Small intestine (tissue), 16 donors: ENCODE measurements around the gene GABARAP. TPM values are rescaled to one million over a fixed set of nuclear protein-coding genes. Genes with fewer than 3 reads are reported as not detected.
A peak's percentile ranks its signal among the peaks of the same experiment; 100 is the strongest.

Experiments
- DNase-seq, 2 donors: peaks; one replicate each; pipeline versions ENCODE4 v3.0.0 to v3.0.0-alpha.2; 2013
- FAIRE-seq: peaks from 2 replicates; lab custom pipeline; 2012; peaks lifted over from hg19 to GRCh38; lab: Jason Lieb, UNC
- H3K27ac ChIP-seq, 3 donors: one replicate each; pipeline ENCODE4 v1.5.1; 2013; ENCODE audit warnings: low read length in 2 of 3, mild to moderate bottlenecking in 2 of 3, control low read depth in 1 of 3, inconsistent platforms in 1 of 3, low read depth in 1 of 3, moderate library complexity in 1 of 3
- H3K27me3 ChIP-seq, 3 donors: one replicate each; pipeline ENCODE4 v1.6.1; 2013; ENCODE audit warnings: low read length in 3 of 3, inconsistent platforms in 1 of 3; ENCODE audit not compliant: control insufficient read depth in 3 of 3, insufficient read depth in 3 of 3
- H3K36me3 ChIP-seq, 3 donors: one replicate each; pipeline ENCODE4 v1.6.1; 2013; ENCODE audit warnings: low read length in 3 of 3, inconsistent platforms in 1 of 3, low read depth in 1 of 3, mild to moderate bottlenecking in 1 of 3, moderate library complexity in 1 of 3; ENCODE audit not compliant: control insufficient read depth in 3 of 3, insufficient read depth in 2 of 3
- H3K4me1 ChIP-seq, 3 donors: one replicate each; pipeline ENCODE4 v1.6.1; 2013; ENCODE audit warnings: low read length in 2 of 3, inconsistent platforms in 1 of 3, low read depth in 1 of 3, mild to moderate bottlenecking in 1 of 3, moderate library complexity in 1 of 3; ENCODE audit not compliant: control insufficient read depth in 3 of 3, insufficient read depth in 2 of 3
- H3K4me3 ChIP-seq, 3 donors: one replicate each; pipeline ENCODE4 v1.5.1; 2013; ENCODE audit warnings: low read length in 3 of 3, control low read depth in 1 of 3, inconsistent platforms in 1 of 3, low read depth in 1 of 3, mild to moderate bottlenecking in 1 of 3, moderate library complexity in 1 of 3
- H3K9me3 ChIP-seq, 2 donors: one replicate each; pipeline ENCODE4 v1.6.1; 2013; ENCODE audit warnings: low read depth in 1 of 2, low read length in 1 of 2; ENCODE audit not compliant: control insufficient read depth in 2 of 2, insufficient read depth in 1 of 2
- WGBS, 3 donors: extraction: QIAGEN DNeasy Blood & Tissue Kit; methylation state at CpG; one replicate each; pipeline ENCODE4 v1.1.7; 2013; 5-methylcytosine and 5-hydroxymethylcytosine counted together
- long read RNA-seq, 10 donors: transcript quantifications; one replicate each; lab custom pipeline, GENCODE V29; 2026
- polyA plus RNA-seq, 4 donors: library from polyadenylated mRNA; stranded (reverse) in 3 of 4; unstranded in 1 of 4; fragments of 200-250 nt in 3 of 4; fragments of 120-200 nt in 1 of 4; gene quantifications; one replicate each; pipeline versions ENCODE4 v1.2.1 to v1.2.3, GENCODE V29; 2013
- donor health status: healthy with polysubstance abuse.
- donor health status: control.
- donor health status: control.
- donor health status: Bipolar disorder and iron deficiency.
- donor health status: healthy.

Gene GABARAP
- 1,000 to 10,000 TPM in 1 of 4 donors, 100 to 1,000 TPM in 3; 541 to 1,100 (median 797) TPM for polyA plus RNA-seq
- long read RNA-seq, donor 1 = 0 reads
- long read RNA-seq, donor 2, transcript GABARAP-204 (3 exons, 837 nt) = minor isoform, 9 of 142 reads
- long read RNA-seq, donor 2, transcript GABARAP-201 (4 exons, 1,634 nt) = major isoform, 131 of 142 reads
- long read RNA-seq, donor 2, partial matches to known transcripts = 0 of 142 reads
- long read RNA-seq, donor 2, other reads (novel, unspliced or antisense) = 0 of 142 reads
- long read RNA-seq, donor 3, transcript GABARAP-204 (3 exons, 837 nt) = minor isoform, 16 of 215 reads
- long read RNA-seq, donor 3, transcript GABARAP-201 (4 exons, 1,634 nt) = major isoform, 194 of 215 reads
- long read RNA-seq, donor 3, partial matches to known transcripts = 0 of 215 reads
- long read RNA-seq, donor 3, other reads (novel, unspliced or antisense) = 0 of 215 reads
- long read RNA-seq, donor 4, transcript GABARAP-201 (4 exons, 1,634 nt) = major isoform, 7 of 9 reads
- long read RNA-seq, donor 4, partial matches to known transcripts = 0 of 9 reads
- long read RNA-seq, donor 4, other reads (novel, unspliced or antisense) = 0 of 9 reads
- long read RNA-seq, donor 5, transcript GABARAP-204 (3 exons, 837 nt) = minor isoform, 9 of 84 reads
- long read RNA-seq, donor 5, transcript GABARAP-201 (4 exons, 1,634 nt) = major isoform, 72 of 84 reads
- long read RNA-seq, donor 5, partial matches to known transcripts = 0 of 84 reads
- long read RNA-seq, donor 5, other reads (novel, unspliced or antisense) = 0 of 84 reads
- long read RNA-seq, donor 6, transcript GABARAP-204 (3 exons, 837 nt) = minor isoform, 12 of 257 reads
- long read RNA-seq, donor 6, transcript GABARAP-201 (4 exons, 1,634 nt) = major isoform, 239 of 257 reads
- long read RNA-seq, donor 6, transcript GABARAP-205 (3 exons, 476 nt) = minor isoform, 5 of 257 reads
- long read RNA-seq, donor 6, partial matches to known transcripts = 0 of 257 reads
- long read RNA-seq, donor 6, other reads (novel, unspliced or antisense) = 0 of 257 reads
- long read RNA-seq, donor 7, transcript GABARAP-205 (3 exons, 476 nt) = minor isoform, 7 of 485 reads
- long read RNA-seq, donor 7, transcript GABARAP-204 (3 exons, 837 nt) = minor isoform, 16 of 485 reads
- long read RNA-seq, donor 7, transcript GABARAP-201 (4 exons, 1,634 nt) = major isoform, 459 of 485 reads
- long read RNA-seq, donor 7, partial matches to known transcripts = 0 of 485 reads
- long read RNA-seq, donor 7, other reads (novel, unspliced or antisense) = 0 of 485 reads
- long read RNA-seq, donor 8, transcript GABARAP-201 (4 exons, 1,634 nt) = major isoform, 34 of 35 reads
- long read RNA-seq, donor 8, partial matches to known transcripts = 0 of 35 reads
- long read RNA-seq, donor 8, other reads (novel, unspliced or antisense) = 0 of 35 reads
- long read RNA-seq, donor 9, transcript GABARAP-201 (4 exons, 1,634 nt) = major isoform, 68 of 95 reads
- long read RNA-seq, donor 9, transcript GABARAP-204 (3 exons, 837 nt) = minor isoform, 8 of 95 reads
- long read RNA-seq, donor 9, partial matches to known transcripts = 19 of 95 reads
- long read RNA-seq, donor 9, other reads (novel, unspliced or antisense) = 0 of 95 reads
- long read RNA-seq, donor 10, transcript GABARAP-201 (4 exons, 1,634 nt) = major isoform, 358 of 379 reads
- long read RNA-seq, donor 10, transcript GABARAP-204 (3 exons, 837 nt) = minor isoform, 18 of 379 reads
- long read RNA-seq, donor 10, partial matches to known transcripts = 0 of 379 reads
- long read RNA-seq, donor 10, other reads (novel, unspliced or antisense) = 0 of 379 reads

GRCh38 chr17:7241783-7242716, at the start of gene GABARAP:
Gene GABARAP (minus strand): TSS chr17:7242449. CDS start chr17:7242330, 119 bp downstream.
- no peaks in the 10 kb centered on the region for H3K27me3 ChIP-seq
- H3K9me3 ChIP-seq = no peaks in the 10 kb centered on the region
- DNase-seq = peak; percentile 89 to 98
- no peak for FAIRE-seq
- H3K4me1 ChIP-seq = peaks cover 3 to 25% (median 3%) of the 10 kb centered on the region in 3 donors
- H3K4me3 ChIP-seq = peak within 1 kb of the TSS; percentile 78 to 99 (median 95)
- peaks cover 0 to 53% (median 12%) of the 10 kb centered on the region in 3 donors for H3K36me3 ChIP-seq
- 0 to 1% (median 0%) methylated on average over 61 to 62 of the region's 62 CpGs for WGBS, 3 donors
- peak within 1 kb of the TSS; percentile 98 to 99 (median 98) for H3K27ac ChIP-seq

- no peak overlapping the region for H3K4me3 ChIP-seq
- H3K36me3 ChIP-seq = no peaks in the 10 kb centered on the region
- no peak overlapping the region for H3K27ac ChIP-seq
- peaks cover 0 to 6% of the 10 kb centered on the region in 2 donors for H3K9me3 ChIP-seq
- DNase-seq (no peak), FAIRE-seq (no peak)
- 77 to 88% (median 79%) methylated on average over 11 of the region's 11 CpGs for WGBS, 3 donors
- H3K27me3 ChIP-seq = peaks cover 0 to 11% (median 9%) of the 10 kb centered on the region in 3 donors
- peaks cover 0 to 23% (median 10%) of the 10 kb centered on the region in 3 donors for H3K4me1 ChIP-seq
Observed at GRCh38 chr17:7290685-7291084, 48.4 kb upstream of the GABARAP start.

- 93 to 94% (median 93%) methylated on average over 19 of the region's 19 CpGs for WGBS, 3 donors
- Histone ChIP-seq H3K36me3 (no peaks in the 10 kb centered on the region), H3K4me1 (peaks cover 0 to 23% (median 10%) of the 10 kb centered on the region in 3 donors), H3K9me3 (peaks cover 0 to 6% of the 10 kb centered on the region in 2 donors), H3K27me3 (peaks cover 0 to 9% (median 8%) of the 10 kb centered on the region in 3 donors), H3K27ac (no peak overlapping the region), H3K4me3 (no peak overlapping the region)
- FAIRE-seq = no peak
- no peak for DNase-seq
Observed at GRCh38 chr17:7290166-7290565, 47.9 kb upstream of the GABARAP start.

GRCh38 chr17:7289256-7290032, 47.2 kb upstream of the GABARAP start:
- H3K9me3 ChIP-seq = peaks cover 0 to 6% of the 10 kb centered on the region in 2 donors
- FAIRE-seq (no peak), DNase-seq (no peak)
- no peaks in the 10 kb centered on the region for H3K36me3 ChIP-seq
- no peak overlapping the region for H3K4me3 ChIP-seq
- peaks cover 0 to 9% (median 3%) of the 10 kb centered on the region in 3 donors for H3K27me3 ChIP-seq
- H3K27ac ChIP-seq = no peak overlapping the region
- peaks cover 0 to 18% (median 10%) of the 10 kb centered on the region in 3 donors for H3K4me1 ChIP-seq
- WGBS, 3 donors = 84 to 95% (median 90%) methylated on average over 17 to 18 of the region's 18 CpGs

DNA sequence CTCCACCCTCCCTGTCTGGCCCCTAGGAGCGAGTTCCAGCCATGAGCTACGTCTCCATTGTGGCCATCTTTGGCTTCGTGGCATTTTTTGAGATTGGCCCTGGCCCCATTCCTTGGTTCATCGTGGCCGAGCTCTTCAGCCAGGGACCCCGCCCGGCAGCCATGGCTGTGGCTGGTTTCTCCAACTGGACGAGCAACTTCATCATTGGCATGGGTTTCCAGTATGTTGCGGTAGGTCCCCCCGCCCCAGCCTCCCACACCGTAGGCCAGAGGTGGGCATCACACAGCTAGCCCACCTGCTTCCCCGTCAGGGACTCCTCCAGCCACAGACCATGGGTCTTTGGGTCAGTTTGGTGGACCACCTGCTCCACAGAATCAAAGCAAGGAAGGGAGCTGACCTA, 43.4 kb upstream of the GABARAP start:
- no peak overlapping the region for H3K27ac ChIP-seq
- FAIRE-seq (no peak), DNase-seq (no peak)
- H3K36me3 ChIP-seq = no peaks in the 10 kb centered on the region
- peaks cover 0 to 19% (median 0%) of the 10 kb centered on the region in 3 donors for H3K4me1 ChIP-seq
- no peak overlapping the region for H3K4me3 ChIP-seq
- WGBS, 3 donors = 91 to 92% (median 92%) methylated on average over 12 of the region's 12 CpGs
- H3K27me3 ChIP-seq = peaks cover 0 to 17% (median 2%) of the 10 kb centered on the region in 3 donors
- H3K9me3 ChIP-seq = no peaks in the 10 kb centered on the region

DNA sequence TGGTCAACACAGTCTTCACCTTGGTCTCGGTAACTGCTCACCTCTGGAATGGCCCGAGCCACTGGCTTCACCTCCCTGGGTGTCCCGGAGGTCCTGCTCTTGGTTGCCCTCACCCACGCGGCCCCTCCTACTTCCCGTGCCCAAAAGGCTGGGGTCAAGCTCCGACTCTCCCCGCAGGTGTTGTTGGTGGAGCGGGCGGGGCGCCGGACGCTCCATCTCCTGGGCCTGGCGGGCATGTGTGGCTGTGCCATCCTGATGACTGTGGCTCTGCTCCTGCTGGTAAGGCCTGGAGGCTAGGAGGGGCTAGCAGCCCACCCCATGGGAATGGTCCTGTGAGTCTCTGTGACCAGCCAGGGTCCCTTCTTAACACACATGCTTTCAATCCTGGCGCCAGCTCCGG, 42.7 kb upstream of the GABARAP start:
- Histone ChIP-seq H3K4me3 (no peak overlapping the region), H3K27ac (no peak overlapping the region), H3K9me3 (no peaks in the 10 kb centered on the region), H3K36me3 (no peaks in the 10 kb centered on the region), H3K27me3 (peaks cover 0 to 17% (median 2%) of the 10 kb centered on the region in 3 donors), H3K4me1 (peaks cover 0 to 26% (median 0%) of the 10 kb centered on the region in 3 donors)
- DNase-seq = no peak
- WGBS, 3 donors = 80 to 92% (median 87%) methylated on average over 16 of the region's 16 CpGs
- FAIRE-seq = no peak
